SU-DHL-6 (cell line): Measurements from ENCODE around the gene FOXK1.

Experiments
- H2AFZ ChIP-seq: fragments of 200-600 bp; sonication (generic); 2 replicates; pipeline ENCODE4 v1.6.1; 2014; ENCODE audit warnings: low read depth, mild to moderate bottlenecking, moderate library complexity, mixed read lengths, antibody characterized with exemption, low read length; ENCODE audit not compliant: severe bottlenecking
- H3F3A ChIP-seq: fragments of 200-600 bp; shearing (Covaris generic); 2 replicates; pipeline ENCODE4 v1.6.0; 2016; ENCODE audit warnings: antibody characterized with exemption, mild to moderate bottlenecking; ENCODE audit not compliant: insufficient read depth
- H3K27ac ChIP-seq: fragments of 200-600 bp; sonication (generic); 2 replicates; pipeline ENCODE4 v1.5.1; 2016; ENCODE audit warnings: low read depth, mild to moderate bottlenecking, low read length, moderate library complexity, mixed read lengths
- H3K27me3 ChIP-seq: fragments of 200-600 bp; sonication (generic), shearing (Covaris generic); 2 replicates; pipeline ENCODE4 v1.6.0; 2014; ENCODE audit warnings: mild to moderate bottlenecking, low read length
- H3K36me3 ChIP-seq: fragments of 200-600 bp; sonication (generic); 2 replicates; pipeline ENCODE4 v1.6.1; 2014; ENCODE audit warnings: mild to moderate bottlenecking, low read length, mixed read lengths
- H3K4me2 ChIP-seq: fragments of 300-600, 200-600 bp; shearing (Covaris generic), sonication (generic); 2 replicates; pipeline ENCODE4 v1.6.0; 2014; ENCODE audit warnings: low read length, low read depth, mild to moderate bottlenecking; ENCODE audit not compliant: poor library complexity, severe bottlenecking
- H3K4me3 ChIP-seq: fragments of 200-600 bp; sonication (generic); 2 replicates; pipeline ENCODE4 v1.5.1; 2014; ENCODE audit warnings: antibody characterized with exemption, low read length, mild to moderate bottlenecking, mixed read lengths; ENCODE audit not compliant: insufficient read depth, poor library complexity, severe bottlenecking
- H3K79me2 ChIP-seq: fragments of 200-600 bp; sonication (generic); 2 replicates; pipeline ENCODE4 v1.6.1; 2014; ENCODE audit warnings: mild to moderate bottlenecking, low read length, moderate library complexity; ENCODE audit not compliant: insufficient read depth
- H3K9ac ChIP-seq: fragments of 200-600 bp; sonication (generic); 2 replicates; pipeline ENCODE4 v1.7.0; 2014; ENCODE audit warnings: mild to moderate bottlenecking, low read length
- H3K9me2 ChIP-seq: fragments of 200-600 bp; sonication (generic); replicated peaks from 2 replicates; pipeline ENCODE4 v1.6.1; 2014; ENCODE audit warnings: low read length; ENCODE audit not compliant: insufficient read depth
- H3K9me3 ChIP-seq: fragments of 200-600 bp; sonication (generic); 2 replicates; pipeline ENCODE4 v1.6.1; 2014; ENCODE audit warnings: low read length, mixed read lengths; ENCODE audit not compliant: insufficient read depth
- H4K20me1 ChIP-seq: fragments of 200-600 bp; sonication (generic); 2 replicates; pipeline ENCODE4 v1.6.1; 2014; ENCODE audit warnings: low read depth, mild to moderate bottlenecking, antibody characterized with exemption, low read length, moderate library complexity, mixed read lengths
- CTCF ChIP-seq: fragments of 200-600 bp; sonication (generic); IDR thresholded peaks from one replicate; pipeline ENCODE4 v1.5.1; 2017; ENCODE audit warnings: antibody characterized with exemption, mild to moderate bottlenecking, low read length, moderate library complexity; ENCODE audit not compliant: insufficient read depth, poor library complexity, severe bottlenecking
- EZH2phosphoT487 ChIP-seq: fragments of 200-600 bp; sonication (generic), shearing (Covaris generic); conservative IDR thresholded peaks from 2 replicates; pipeline ENCODE4 v1.6.1; 2018; ENCODE audit warnings: mild to moderate bottlenecking, antibody characterized with exemption, low read length, moderate library complexity, mixed read lengths

FOXK1 gene

DNA sequence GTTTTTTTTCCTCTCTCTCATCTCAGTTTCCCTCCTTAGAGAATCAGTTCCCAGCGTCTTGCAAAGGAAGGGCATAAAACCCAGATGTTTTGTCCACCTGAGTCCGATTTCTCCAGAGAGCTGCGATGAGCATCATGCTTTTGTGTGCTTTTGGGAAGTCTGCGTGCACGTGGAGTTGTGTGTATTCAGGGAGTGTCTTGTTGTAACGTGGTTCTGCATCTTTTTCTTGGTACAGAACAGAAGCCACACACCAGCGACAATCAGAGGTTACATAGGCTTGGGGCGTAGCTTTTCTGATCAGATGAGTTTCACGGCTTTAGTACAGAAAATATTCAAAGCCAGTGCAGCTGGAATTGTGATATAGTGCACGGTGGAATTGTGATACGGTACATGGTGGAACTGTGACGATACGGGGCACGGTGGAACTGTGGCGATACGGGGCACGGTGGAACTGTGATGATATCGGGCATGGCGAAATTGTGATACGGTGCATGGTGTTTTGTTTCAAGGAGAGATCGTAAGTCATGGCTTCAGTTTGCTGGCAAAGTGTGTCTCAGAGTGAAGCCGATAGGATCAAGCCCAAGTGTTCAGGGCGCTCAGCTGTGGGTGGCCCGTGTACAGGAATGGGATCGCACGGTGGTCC is 32.8 kb downstream of the FOXK1 start:
- Histone ChIP-seq H3F3A (no peaks in the 10 kb centered on the region), H3K27ac (no peak overlapping the region), H3K9me3 (no peaks in the 10 kb centered on the region), H3K9me2 (no peaks in the 10 kb centered on the region), H4K20me1 (peaks cover 5% of the 10 kb centered on the region; the same call in 1 of the 2 replicates), H3K4me2 (no peak overlapping the region), H2AFZ (no peak overlapping the region), H3K36me3 (no peaks in the 10 kb centered on the region), H3K79me2 (peaks cover 89% of the 10 kb centered on the region), H3K4me3 (no peak overlapping the region), H3K9ac (no peak overlapping the region), H3K27me3 (no peaks in the 10 kb centered on the region)
- TF ChIP-seq CTCF, result no peak
- TF ChIP-seq EZH2phosphoT487, result no peak

DNA sequence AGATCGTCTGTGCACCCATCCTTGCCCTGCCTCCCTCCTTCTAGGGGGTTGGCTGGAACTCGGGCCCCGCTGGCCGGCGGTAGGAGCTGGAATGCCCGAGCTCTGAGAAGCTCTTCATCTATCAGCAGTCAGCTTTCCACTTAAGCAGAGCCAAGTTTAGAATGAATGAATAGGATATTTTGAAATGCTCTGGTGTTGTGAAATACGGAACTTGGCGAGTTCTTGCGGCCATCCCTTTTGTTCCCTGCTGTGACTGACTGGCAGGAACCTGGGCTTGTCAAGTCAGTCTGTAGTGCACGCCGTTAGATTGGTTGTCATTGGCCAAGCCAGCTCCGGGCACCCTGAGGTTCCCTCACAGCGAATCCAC is 33.3 kb downstream of the FOXK1 start:
- Histone ChIP-seq H3K79me2 (peaks cover 93% of the 10 kb centered on the region), H3K36me3 (no peaks in the 10 kb centered on the region), H4K20me1 (peaks cover 5% of the 10 kb centered on the region; the same call in 1 of the 2 replicates), H3K27ac (no peak overlapping the region), H3K9me2 (no peaks in the 10 kb centered on the region), H3K9me3 (no peaks in the 10 kb centered on the region), H3K27me3 (no peaks in the 10 kb centered on the region), H3F3A (no peaks in the 10 kb centered on the region), H3K4me3 (no peak overlapping the region), H2AFZ (no peak overlapping the region), H3K4me2 (no peak overlapping the region), H3K9ac (no peak overlapping the region)
- TF ChIP-seq EZH2phosphoT487 (no peak), CTCF (no peak)

GRCh38 chr7:4716946-4717795 is 35.1 kb downstream of the FOXK1 start:
- no peak for TF ChIP-seq EZH2phosphoT487
- TF ChIP-seq CTCF, result no peak
- Histone ChIP-seq H3K4me2 (no peak overlapping the region), H3K9me2 (no peaks in the 10 kb centered on the region), H3K9me3 (no peaks in the 10 kb centered on the region), H2AFZ (no peak overlapping the region), H4K20me1 (peaks cover 5% of the 10 kb centered on the region; the same call in 1 of the 2 replicates), H3K36me3 (no peaks in the 10 kb centered on the region), H3K27me3 (no peaks in the 10 kb centered on the region), H3K9ac (no peak overlapping the region), H3K27ac (no peak overlapping the region), H3K79me2 (peaks cover 91% of the 10 kb centered on the region), H3K4me3 (no peak overlapping the region), H3F3A (no peaks in the 10 kb centered on the region)
